GM21529 (cell line): ENCODE results near the gene ADARB2.
"Not testable (repeated sequence)": the region's sequence is repeated elsewhere in the genome, so short reads cannot be mapped to it uniquely, and the experiment has no call there.

ENCODE experiments used
- ATAC-seq: cut with Tn5 transposase; IDR thresholded peaks from one replicate; pipeline ENCODE4 v1.9.1; 2021; ENCODE audit not compliant: unreplicated experiment

Gene ADARB2

GRCh38 chr10:1449572-1450205 lies 287.6 kb downstream of the ADARB2 start:
- no peak for ATAC-seq

- no peak for ATAC-seq
These were observed 288.3 kb downstream of the ADARB2 start for GRCh38 chr10:1449021-1449420.

- no peak for ATAC-seq
These were observed 288.9 kb downstream of the ADARB2 start for GRCh38 chr10:1448252-1448930.

- no peak for ATAC-seq
These were observed 292.5 kb downstream of the ADARB2 start for GRCh38 chr10:1444826-1445225.

GRCh38 chr10:1440897-1441296 lies 296.4 kb downstream of the ADARB2 start:
- ATAC-seq, result no peak

- no peak for ATAC-seq
These were observed 302.2 kb downstream of the ADARB2 start for GRCh38 chr10:1434912-1435692.

GRCh38 chr10:1434202-1434601 lies 303.1 kb downstream of the ADARB2 start:
- ATAC-seq, result no peak

- ATAC-seq, result no peak
These were observed 305.2 kb downstream of the ADARB2 start for GRCh38 chr10:1432161-1432560.

GRCh38 chr10:1431229-1431628 lies 306.1 kb downstream of the ADARB2 start:
- ATAC-seq, result no peak

GRCh38 chr10:1427521-1428186 lies 309.7 kb downstream of the ADARB2 start:
- not testable (repeated sequence) for ATAC-seq

- no peak for ATAC-seq
These were observed 310.5 kb downstream of the ADARB2 start for GRCh38 chr10:1426786-1427185.

- ATAC-seq, result peak; percentile 77
These were observed 311.4 kb downstream of the ADARB2 start for GRCh38 chr10:1425879-1426278.

GRCh38 chr10:1424648-1425047 lies 312.7 kb downstream of the ADARB2 start:
- ATAC-seq, result no peak

GRCh38 chr10:1423676-1424253 lies 313.6 kb downstream of the ADARB2 start:
- ATAC-seq, result no peak

- ATAC-seq, result no peak
These were observed 315.1 kb downstream of the ADARB2 start for GRCh38 chr10:1422275-1422674.

- peak; percentile 95 for ATAC-seq
These were observed 316.5 kb downstream of the ADARB2 start for GRCh38 chr10:1420661-1421362.

- no peak for ATAC-seq
These were observed 317.3 kb downstream of the ADARB2 start for GRCh38 chr10:1419796-1420610.

GRCh38 chr10:1418031-1418550 lies 319.2 kb downstream of the ADARB2 start:
- ATAC-seq, result no peak

GRCh38 chr10:1417574-1417973 lies 319.8 kb downstream of the ADARB2 start:
- no peak for ATAC-seq
